ENCODE results near the gene HRAS. TPM values are rescaled to one million over a fixed set of nuclear protein-coding genes. Genes with fewer than 3 reads are reported as not detected.

The HRAS gene
- total RNA-seq, result 10 to 100 TPM; 51.7 to 63.5 TPM

- Mint-ChIP-seq H3K4me1 (peaks cover 21% of the 10 kb centered on the region), H3K9me3 (no peaks in the 10 kb centered on the region), H3K27me3 (no peaks in the 10 kb centered on the region), H3K4me3 (peak within 1 kb of the TSS; percentile 82), H3K27ac (peak within 1 kb of the TSS; percentile 90), H3K36me3 (ENCODE audit: low read depth) (peaks cover 8% of the 10 kb centered on the region)
- CTCF ChIA-PET, result interaction anchor here (0.9 to 5.2 kb wide), 9 partner anchors 9 to 30 kb away, joined by 3 to 36 read pairs (median 3); partner anchors contain the start of gene RNH1
- peak; percentile 95 for DNase-seq
- POLR2A ChIA-PET, result interaction anchor here (0.6 kb wide), 1 partner anchor 13 kb away, joined by 4 read pairs; no protein-coding TSS in a partner anchor
Observed at GRCh38 chr11:535519-536454, at the start of gene HRAS. Gene HRAS, minus strand, starts transcription at chr11:535576.

GRCh38 chr11:584287-584686, 48.9 kb upstream of the HRAS start:
- DNase-seq, result no peak
- H3K27ac Mint-ChIP-seq, result no peak overlapping the region

GRCh38 chr11:581752-582151, 46.4 kb upstream of the HRAS start:
- Mint-ChIP-seq H3K4me1 (peaks cover 48% of the 10 kb centered on the region), H3K27ac (no peak overlapping the region), H3K36me3 (ENCODE audit: low read depth) (peaks cover 25% of the 10 kb centered on the region), H3K27me3 (no peaks in the 10 kb centered on the region), H3K4me3 (no peak overlapping the region), H3K9me3 (no peaks in the 10 kb centered on the region)
- CTCF ChIA-PET, result interaction anchor here (1.4 to 2.6 kb wide), 2 partner anchors 24 to 29 kb away, joined by 3 to 6 read pairs; no protein-coding TSS in a partner anchor
- DNase-seq, result no peak
- POLR2A ChIA-PET, result no interaction called here

More at GRCh38 chr11:584287-584686, 48.9 kb upstream of the HRAS start:
- Mint-ChIP-seq H3K4me3 (no peak overlapping the region), H3K9me3 (no peaks in the 10 kb centered on the region), H3K36me3 (ENCODE audit: low read depth) (peaks cover 34% of the 10 kb centered on the region), H3K4me1 (peaks cover 46% of the 10 kb centered on the region), H3K27me3 (no peaks in the 10 kb centered on the region)
- ChIA-PET POLR2A (no interaction called here), CTCF (interaction anchor here (0.5 to 2.6 kb wide), 5 partner anchors 7 to 128 kb away, joined by 3 to 7 read pairs (median 4); partner anchors contain the start of gene PHRF1)

- Mint-ChIP-seq H3K4me1 (peaks cover 44% of the 10 kb centered on the region), H3K9me3 (no peaks in the 10 kb centered on the region), H3K4me3 (no peak overlapping the region), H3K27ac (no peak overlapping the region), H3K27me3 (no peaks in the 10 kb centered on the region), H3K36me3 (ENCODE audit: low read depth) (peaks cover 25% of the 10 kb centered on the region)
- DNase-seq, result no peak
- POLR2A ChIA-PET, result no interaction called here
- CTCF ChIA-PET, result interaction anchor here (1.4 kb wide), 1 partner anchor 29 kb away, joined by 3 read pairs; no protein-coding TSS in a partner anchor
Observed at GRCh38 chr11:581342-581741, 46.0 kb upstream of the HRAS start.

GRCh38 chr11:579830-580601, 44.6 kb upstream of the HRAS start:
- Mint-ChIP-seq H3K27ac (peak overlapping the region; percentile 9), H3K27me3 (peaks cover 1% of the 10 kb centered on the region), H3K4me3 (no peak overlapping the region), H3K36me3 (ENCODE audit: low read depth) (peaks cover 25% of the 10 kb centered on the region), H3K9me3 (no peaks in the 10 kb centered on the region), H3K4me1 (peaks cover 43% of the 10 kb centered on the region)
- POLR2A ChIA-PET, result no interaction called here
- DNase-seq, result no peak
- CTCF ChIA-PET, result interaction anchor here (0.6 to 1.1 kb wide), 2 partner anchors 9 to 73 kb away, joined by 3 to 4 read pairs; no protein-coding TSS in a partner anchor

GRCh38 chr11:578276-579035, 43.1 kb upstream of the HRAS start:
- no peaks in the 10 kb centered on the region for H3K9me3 Mint-ChIP-seq
- DNase-seq, result no peak
- peak overlapping the region; percentile 87 for H3K27ac Mint-ChIP-seq
- H3K36me3 Mint-ChIP-seq (ENCODE audit: low read depth), result peaks cover 19% of the 10 kb centered on the region
- peaks cover 54% of the 10 kb centered on the region for H3K4me1 Mint-ChIP-seq
- peak overlapping the region; percentile 89 for H3K4me3 Mint-ChIP-seq
- ChIA-PET CTCF (interaction anchor here (0.6 to 2.0 kb wide), 5 partner anchors 9 to 271 kb away, joined by 3 to 6 read pairs (median 3); no protein-coding TSS in a partner anchor), POLR2A (no interaction called here)
- H3K27me3 Mint-ChIP-seq, result peaks cover 7% of the 10 kb centered on the region

GRCh38 chr11:577611-577894, 42.2 kb upstream of the HRAS start:
- peaks cover 56% of the 10 kb centered on the region for H3K4me1 Mint-ChIP-seq

GRCh38 chr11:576811-577610, 41.6 kb upstream of the HRAS start:
- Mint-ChIP-seq H3K27ac (peak overlapping the region; percentile 87), H3K27me3 (peaks cover 7% of the 10 kb centered on the region), H3K9me3 (no peaks in the 10 kb centered on the region), H3K4me1 (peaks cover 56% of the 10 kb centered on the region), H3K36me3 (ENCODE audit: low read depth) (peaks cover 15% of the 10 kb centered on the region), H3K4me3 (peak overlapping the region; percentile 89)
- ChIA-PET POLR2A (no interaction called here), CTCF (interaction anchor here (0.7 to 2.0 kb wide), 2 partner anchors 11 to 273 kb away, joined by 4 to 6 read pairs; no protein-coding TSS in a partner anchor)
- no peak for DNase-seq

More at GRCh38 chr11:577611-577894, 42.2 kb upstream of the HRAS start:
- peaks cover 16% of the 10 kb centered on the region for H3K36me3 Mint-ChIP-seq (ENCODE audit: low read depth)
- H3K27me3 Mint-ChIP-seq, result peaks cover 7% of the 10 kb centered on the region
- ChIA-PET CTCF (interaction anchor here (2.0 kb wide), 1 partner anchor 12 kb away, joined by 6 read pairs; no protein-coding TSS in a partner anchor), POLR2A (no interaction called here)
- no peaks in the 10 kb centered on the region for H3K9me3 Mint-ChIP-seq
- peak overlapping the region; percentile 89 for H3K4me3 Mint-ChIP-seq
- no peak for DNase-seq
- H3K27ac Mint-ChIP-seq, result peak overlapping the region; percentile 87

- CTCF ChIA-PET, result interaction anchor here (0.7 to 1.8 kb wide), 9 partner anchors 9 to 338 kb away, joined by 3 to 7 read pairs (median 4); no protein-coding TSS in a partner anchor
- peak within 1 kb of the TSS; percentile 100 for H3K27ac Mint-ChIP-seq
- DNase-seq, result peak; percentile 94
- peak within 1 kb of the TSS; percentile 91 for H3K4me3 Mint-ChIP-seq
- peaks cover 53% of the 10 kb centered on the region for H3K4me1 Mint-ChIP-seq
- H3K9me3 Mint-ChIP-seq, result no peaks in the 10 kb centered on the region
- H3K27me3 Mint-ChIP-seq, result peaks cover 7% of the 10 kb centered on the region
- H3K36me3 Mint-ChIP-seq (ENCODE audit: low read depth), result peaks cover 11% of the 10 kb centered on the region
- POLR2A ChIA-PET, result interaction anchor here (0.5 to 0.7 kb wide), 5 partner anchors 10 to 127 kb away, joined by 3 to 4 read pairs (median 3); no protein-coding TSS in a partner anchor
Observed at GRCh38 chr11:575996-576768, 40.8 kb upstream of the HRAS start, which contains the start of gene PHRF1. Gene PHRF1, plus strand, starts transcription at chr11:576470. Its CDS starts 5,043 bp downstream, at chr11:581513.

GRCh38 chr11:575313-575995, 40.1 kb upstream of the HRAS start:
- POLR2A ChIA-PET, result interaction anchor here (0.5 to 0.7 kb wide), 6 partner anchors 10 to 127 kb away, joined by 3 to 8 read pairs (median 3); no protein-coding TSS in a partner anchor
- no peak for DNase-seq
- H3K9me3 Mint-ChIP-seq, result no peaks in the 10 kb centered on the region
- peak overlapping the region; percentile 79 for H3K27ac Mint-ChIP-seq
- H3K36me3 Mint-ChIP-seq (ENCODE audit: low read depth), result peaks cover 9% of the 10 kb centered on the region
- peaks cover 49% of the 10 kb centered on the region for H3K4me1 Mint-ChIP-seq
- peak overlapping the region; percentile 78 for H3K4me3 Mint-ChIP-seq
- H3K27me3 Mint-ChIP-seq, result peaks cover 7% of the 10 kb centered on the region
- CTCF ChIA-PET, result interaction anchor here (0.7 to 1.8 kb wide), 9 partner anchors 9 to 338 kb away, joined by 3 to 7 read pairs (median 4); no protein-coding TSS in a partner anchor
